Fibroblast of the aortic adventitia (primary cell): ENCODE results near the gene CUL9. TPM values are rescaled to one million over a fixed set of nuclear protein-coding genes. Genes with fewer than 3 reads are reported as not detected.

ENCODE experiments used
- DNase-seq: peaks from one replicate; pipeline ENCODE4 v3.0.0-alpha.2; 2010; ENCODE audit warnings: low read depth
- H3K4me3 ChIP-seq: 2 replicates; pipeline ENCODE4 v1.5.1; 2011; ENCODE audit warnings: low read depth, mild to moderate bottlenecking, control low read depth, low read length, moderate library complexity
- CTCF ChIP-seq: IDR thresholded peaks from 2 replicates; pipeline ENCODE4 v1.5.1; 2011; ENCODE audit warnings: mild to moderate bottlenecking, low read length, control low read depth, inconsistent platforms; ENCODE audit not compliant: insufficient read depth
- total RNA-seq: library from RNA; depleted of rRNA; stranded (reverse); fragments of >200 nt; gene quantifications from 2 replicates; pipeline ENCODE4 v1.2.3, GENCODE V29; 2012; ENCODE audit warnings: low replicate concordance

CUL9 gene
- total RNA-seq, 1 donor, result 28.7 TPM

DNA sequence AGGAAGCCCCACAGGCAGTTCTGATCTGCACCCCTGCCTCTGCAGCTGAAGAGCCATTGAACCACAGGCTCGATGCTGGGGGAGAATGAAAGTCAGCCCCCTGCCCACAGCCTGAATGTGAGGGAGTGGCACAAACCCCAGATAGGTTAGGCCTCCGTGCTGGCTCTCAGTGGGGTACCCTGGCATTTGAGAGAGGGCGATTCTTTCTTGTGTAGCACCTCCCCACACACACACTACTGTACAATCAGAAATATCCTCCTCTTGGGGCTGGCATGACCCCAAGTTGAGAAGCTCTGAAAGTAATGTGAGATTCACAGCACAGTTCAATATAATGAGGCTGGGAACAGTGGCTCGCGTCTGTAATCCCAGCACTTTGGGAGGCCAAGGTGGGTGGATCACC lies 79.2 kb downstream of the CUL9 start:
- no peak overlapping the region for H3K4me3 ChIP-seq
- TF ChIP-seq CTCF, result no peak
- no peak for DNase-seq

GRCh38 chr6:43262000-43262779 lies 80.2 kb downstream of the CUL9 start:
- no peak for DNase-seq
- no peak overlapping the region for H3K4me3 ChIP-seq
- TF ChIP-seq CTCF, result no peak

DNA sequence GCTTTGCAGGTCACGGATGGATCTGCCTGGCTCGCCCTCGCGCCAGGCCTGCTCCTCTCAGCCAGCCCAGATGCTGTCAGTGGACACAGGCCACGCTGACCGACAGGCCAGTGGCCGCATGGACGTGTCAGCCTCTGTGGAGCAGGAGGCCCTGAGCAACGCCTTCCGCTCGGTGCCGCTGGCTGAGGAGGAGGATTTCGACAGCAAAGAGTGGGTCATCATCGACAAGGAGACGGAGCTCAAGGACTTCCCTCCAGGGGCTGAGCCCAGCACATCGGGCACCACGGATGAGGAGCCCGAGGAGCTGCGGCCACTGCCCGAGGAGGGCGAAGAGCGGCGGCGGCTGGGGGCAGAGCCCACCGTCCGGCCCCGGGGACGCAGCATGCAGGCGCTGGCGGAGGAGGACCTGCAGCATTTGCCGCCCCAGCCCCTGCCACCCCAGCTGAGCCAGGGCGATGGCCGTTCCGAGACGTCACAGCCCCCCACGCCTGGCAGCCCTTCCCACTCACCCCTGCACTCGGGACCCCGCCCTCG lies 80.9 kb downstream of the CUL9 start:
- no peak for TF ChIP-seq CTCF
- no peak for DNase-seq
- no peak overlapping the region for H3K4me3 ChIP-seq

DNA sequence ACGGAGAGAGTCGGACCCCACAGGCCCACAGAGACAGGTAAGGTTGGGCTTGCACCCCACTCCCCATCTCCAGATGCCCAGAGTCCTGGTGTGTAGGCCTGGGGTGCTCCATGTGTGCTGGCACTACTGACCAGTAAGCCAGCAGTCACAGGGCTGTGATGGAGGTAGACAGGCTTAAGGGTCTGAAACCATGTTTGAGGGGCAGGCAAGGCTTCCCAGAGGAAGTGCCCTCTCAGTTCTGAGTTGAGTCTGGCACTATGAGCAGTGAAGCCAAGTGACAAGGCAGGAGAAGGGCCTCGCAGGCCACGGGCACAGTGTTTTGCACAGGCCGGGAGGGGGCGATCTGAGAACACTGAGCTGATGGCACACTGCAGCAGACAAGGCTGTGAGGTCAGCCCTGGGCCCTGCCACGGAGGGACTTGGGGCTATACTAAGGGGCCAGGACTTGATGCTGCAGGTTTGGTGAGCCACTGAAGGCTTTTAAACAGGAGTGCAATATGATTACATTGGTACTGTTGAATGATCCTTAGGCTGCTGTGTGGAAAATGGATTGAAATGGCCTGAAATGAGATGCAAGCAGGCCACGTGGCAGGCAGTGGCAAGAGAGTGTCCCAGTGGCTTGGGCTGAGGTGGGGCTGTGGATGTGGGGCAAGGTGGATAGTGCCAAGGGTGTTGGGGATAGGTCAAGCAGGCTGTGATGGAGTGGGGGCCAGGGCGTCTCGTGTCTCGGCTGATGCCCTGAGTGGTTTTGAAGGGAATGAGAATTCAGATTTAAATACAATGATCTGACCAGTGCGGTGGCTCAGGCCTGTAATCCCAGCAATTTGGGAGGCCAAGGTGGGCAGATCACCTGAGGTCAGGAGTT lies 81.5 kb downstream of the CUL9 start:
- peak; percentile 66 for DNase-seq
- H3K4me3 ChIP-seq, result no peak overlapping the region
- TF ChIP-seq CTCF, result peak; percentile 81

- no peak for TF ChIP-seq CTCF
- no peak for DNase-seq
- H3K4me3 ChIP-seq, result no peak overlapping the region
Measured at GRCh38 chr6:43264599-43265145, 82.7 kb downstream of the CUL9 start.

DNA sequence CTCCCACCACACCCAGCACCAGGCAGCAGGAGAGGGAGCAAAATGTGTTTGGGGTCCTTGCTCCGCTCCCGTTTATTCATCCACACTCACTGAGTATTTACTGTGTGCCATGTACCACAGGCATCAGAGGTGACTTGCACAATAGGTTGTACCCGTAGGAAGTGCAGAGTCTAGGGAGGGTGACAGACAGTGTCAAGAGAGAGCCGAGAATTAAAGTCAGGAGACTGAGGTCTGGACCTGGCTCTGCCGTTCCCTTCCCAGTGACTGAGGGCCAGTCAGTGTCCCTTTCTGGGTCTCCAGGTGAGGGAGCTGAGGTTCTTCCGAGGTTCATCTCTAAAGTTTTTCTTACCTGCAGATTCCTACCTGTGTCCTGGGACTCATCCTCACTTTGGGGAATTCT lies 83.6 kb downstream of the CUL9 start:
- DNase-seq, result no peak
- no peak for TF ChIP-seq CTCF
- no peak overlapping the region for H3K4me3 ChIP-seq
